LNCAP (cell line): ENCODE results near the gene BRD9.

Experiments used
- TF ChIP-seq, protein P1 (sequence below): fragments of 450-650 bp; IDR thresholded peaks from 2 replicates; pipeline ENCODE4 v1.5.1; 2017; ENCODE audit warnings: mild to moderate bottlenecking

Gene BRD9

DNA sequence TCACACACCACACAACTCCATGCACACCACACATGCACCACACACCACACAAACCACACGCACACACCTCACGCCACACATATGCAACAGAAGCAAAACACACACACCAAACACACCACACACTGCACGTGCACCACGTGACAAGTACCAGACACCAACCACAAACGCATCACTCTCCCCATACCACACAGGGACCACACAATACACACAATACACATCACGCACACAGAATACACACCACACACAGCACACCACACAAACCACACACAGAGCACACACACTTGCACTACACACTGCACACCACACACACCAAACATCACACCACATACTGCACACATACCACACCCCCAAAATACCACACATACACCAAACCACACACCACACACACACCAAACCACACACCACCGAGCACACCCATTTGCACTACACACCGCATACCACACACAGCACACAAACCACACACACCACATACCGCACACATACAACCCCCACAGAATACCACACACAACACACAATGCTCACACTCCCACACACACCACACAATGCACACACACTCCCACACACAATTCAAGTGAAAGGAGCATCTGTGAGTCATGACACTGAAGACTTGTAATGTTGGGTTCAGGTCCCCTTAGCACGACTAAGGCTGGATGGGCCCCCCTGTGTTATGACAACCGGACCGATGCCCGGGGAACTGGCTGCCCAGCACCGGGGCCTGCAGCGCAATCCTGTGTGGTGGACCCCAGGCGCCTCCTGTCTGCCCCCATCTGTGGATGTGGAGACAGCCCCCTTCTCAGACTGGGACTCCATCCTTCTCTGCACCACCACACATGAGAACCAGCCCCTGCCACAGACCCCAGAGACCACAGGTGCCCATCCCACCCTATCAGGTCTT is 35.8 kb downstream of the BRD9 start:
- TF ChIP-seq, protein P1, sequence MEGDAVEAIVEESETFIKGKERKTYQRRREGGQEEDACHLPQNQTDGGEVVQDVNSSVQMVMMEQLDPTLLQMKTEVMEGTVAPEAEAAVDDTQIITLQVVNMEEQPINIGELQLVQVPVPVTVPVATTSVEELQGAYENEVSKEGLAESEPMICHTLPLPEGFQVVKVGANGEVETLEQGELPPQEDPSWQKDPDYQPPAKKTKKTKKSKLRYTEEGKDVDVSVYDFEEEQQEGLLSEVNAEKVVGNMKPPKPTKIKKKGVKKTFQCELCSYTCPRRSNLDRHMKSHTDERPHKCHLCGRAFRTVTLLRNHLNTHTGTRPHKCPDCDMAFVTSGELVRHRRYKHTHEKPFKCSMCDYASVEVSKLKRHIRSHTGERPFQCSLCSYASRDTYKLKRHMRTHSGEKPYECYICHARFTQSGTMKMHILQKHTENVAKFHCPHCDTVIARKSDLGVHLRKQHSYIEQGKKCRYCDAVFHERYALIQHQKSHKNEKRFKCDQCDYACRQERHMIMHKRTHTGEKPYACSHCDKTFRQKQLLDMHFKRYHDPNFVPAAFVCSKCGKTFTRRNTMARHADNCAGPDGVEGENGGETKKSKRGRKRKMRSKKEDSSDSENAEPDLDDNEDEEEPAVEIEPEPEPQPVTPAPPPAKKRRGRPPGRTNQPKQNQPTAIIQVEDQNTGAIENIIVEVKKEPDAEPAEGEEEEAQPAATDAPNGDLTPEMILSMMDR = no peak

DNA sequence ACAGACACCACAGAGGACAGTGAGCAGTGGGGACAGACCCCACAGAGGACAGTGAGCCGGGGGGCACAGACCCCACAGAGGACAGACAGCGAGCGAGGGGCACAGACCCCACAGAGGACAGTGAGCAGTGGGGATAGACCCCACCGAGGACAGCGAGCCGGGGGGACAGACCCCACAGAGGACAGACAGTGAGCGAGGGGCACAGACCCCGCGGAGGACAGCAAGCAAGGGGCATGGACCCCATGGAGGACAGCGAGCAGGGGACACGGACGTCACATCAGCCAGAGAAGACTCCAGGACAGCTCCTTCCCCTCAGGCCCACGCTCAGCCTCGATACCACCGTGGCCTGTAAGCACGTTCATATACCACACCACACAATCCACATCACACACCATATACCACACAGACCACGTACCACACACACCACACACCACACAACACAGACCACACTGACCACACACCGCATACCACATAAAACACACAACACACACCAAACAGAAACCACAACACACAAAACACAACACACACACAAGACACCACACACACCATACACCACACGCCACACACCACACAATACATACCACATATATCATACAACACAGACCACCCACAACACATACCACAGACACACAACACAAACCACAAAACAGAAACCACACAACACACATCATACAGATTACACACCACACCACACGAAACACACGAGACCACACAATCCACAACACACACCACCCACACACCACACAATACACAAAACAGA is 36.6 kb downstream of the BRD9 start:
- TF ChIP-seq, protein P1 = no peak

- TF ChIP-seq, protein P1 = no peak
Observed at GRCh38 chr5:854966-855743, 37.4 kb downstream of the BRD9 start.

GRCh38 chr5:854217-854616 is 38.4 kb downstream of the BRD9 start:
- TF ChIP-seq, protein P1 = no peak

DNA sequence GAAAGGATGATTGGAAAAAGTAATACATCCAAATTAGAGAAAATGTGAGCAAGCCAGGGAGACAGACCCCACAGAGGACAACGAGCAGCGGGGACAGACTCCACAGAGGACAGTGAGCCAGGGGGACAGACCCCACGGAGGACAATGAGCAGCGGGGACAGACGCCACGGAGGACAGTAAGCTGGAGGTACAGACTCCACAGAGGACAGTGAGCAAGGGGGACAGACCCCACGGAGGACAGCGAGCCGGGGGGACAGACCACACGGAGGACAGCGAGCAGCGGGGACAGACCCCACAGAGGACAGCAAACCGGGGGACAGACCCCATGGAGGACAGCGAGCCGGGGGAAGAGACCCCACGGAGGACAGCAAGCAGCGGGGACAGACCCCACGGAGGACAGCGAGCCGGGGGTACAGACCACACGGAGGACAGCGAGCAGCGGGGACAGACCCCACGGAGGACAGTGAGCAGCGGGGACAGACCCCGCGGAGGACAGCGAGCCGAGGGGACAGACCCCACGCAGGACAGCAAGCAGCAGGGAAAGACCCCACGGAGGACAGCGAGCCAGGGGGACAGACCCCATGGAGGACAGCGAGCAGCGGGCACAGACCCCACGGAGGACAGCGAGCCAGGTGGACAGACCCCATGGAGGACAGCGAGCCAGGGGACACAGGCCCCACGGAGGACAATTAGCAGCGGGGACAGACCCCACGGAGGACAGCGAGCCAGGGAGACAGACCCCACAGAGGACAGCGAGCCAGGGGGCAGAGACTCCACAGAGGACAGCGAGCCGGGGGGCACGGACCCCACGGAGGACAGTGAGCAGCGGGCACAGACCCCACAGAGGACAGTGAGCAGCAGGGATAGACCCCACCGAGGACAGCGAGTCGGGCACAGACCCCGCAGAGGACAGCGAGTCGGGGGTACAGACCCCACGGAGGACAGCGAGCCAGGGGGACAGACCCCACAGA is 39.9 kb downstream of the BRD9 start:
- TF ChIP-seq, protein P1 = no peak

GRCh38 chr5:852018-852417 is 40.6 kb downstream of the BRD9 start:
- TF ChIP-seq, protein P1 = no peak
